OCI-LY1 (cell line): ENCODE results near the gene LTA4H.

ENCODE experiments used
- H2AFZ ChIP-seq: fragments of 200-600 bp; sonication (generic), shearing (Covaris generic); 2 replicates; pipeline ENCODE4 v1.6.0; 2014; ENCODE audit warnings: antibody characterized with exemption, mild to moderate bottlenecking, low read length
- H3F3A ChIP-seq: fragments of 200-600 bp; sonication (generic), shearing (Covaris generic); 2 replicates; pipeline ENCODE4 v1.6.0; 2014; ENCODE audit warnings: mild to moderate bottlenecking, antibody characterized with exemption, low read length, moderate library complexity; ENCODE audit not compliant: insufficient read depth
- H3K27ac ChIP-seq: fragments of 200-600 bp; sonication (generic); 2 replicates; pipeline ENCODE4 v1.5.1; 2014; ENCODE audit warnings: low read length, mixed run types, mild to moderate bottlenecking, low read depth; ENCODE audit not compliant: poor library complexity, severe bottlenecking
- H3K27me3 ChIP-seq: fragments of 200-600 bp; sonication (generic); 2 replicates; pipeline ENCODE4 v1.6.0; 2014; ENCODE audit warnings: antibody characterized with exemption, mild to moderate bottlenecking, low read length, moderate library complexity; ENCODE audit not compliant: insufficient read depth
- H3K36me3 ChIP-seq: fragments of 200-600 bp; sonication (generic); 2 replicates; pipeline ENCODE4 v1.6.1; 2014; ENCODE audit warnings: mild to moderate bottlenecking, antibody characterized with exemption, low read length, moderate library complexity, mixed read lengths; ENCODE audit not compliant: insufficient read depth
- H3K4me1 ChIP-seq: fragments of 200-600 bp; sonication (generic); 2 replicates; pipeline ENCODE4 v1.5.1; 2014; ENCODE audit warnings: mild to moderate bottlenecking, low read length, moderate library complexity; ENCODE audit not compliant: insufficient read depth, severe bottlenecking
- H3K4me2 ChIP-seq: fragments of 200-600 bp; sonication (generic), shearing (Covaris generic); 2 replicates; pipeline ENCODE4 v1.6.1; 2014; ENCODE audit warnings: low read length
- H3K4me3 ChIP-seq: fragments of 200-600 bp; sonication (generic); 2 replicates; pipeline ENCODE4 v1.5.1; 2014; ENCODE audit warnings: low read length, low read depth, mild to moderate bottlenecking, mixed read lengths; ENCODE audit not compliant: poor library complexity, severe bottlenecking
- H3K79me2 ChIP-seq: fragments of 200-600 bp; shearing (Covaris generic); 2 replicates; pipeline ENCODE4 v1.6.1; 2016; ENCODE audit warnings: mixed run types, low read length, mixed read lengths; ENCODE audit not compliant: insufficient read depth
- H3K9ac ChIP-seq: fragments of 200-600 bp; sonication (generic), shearing (Covaris generic); 2 replicates; pipeline ENCODE4 v1.6.1; 2014; ENCODE audit warnings: mild to moderate bottlenecking, low read length, mixed read lengths
- H3K9me2 ChIP-seq: fragments of 200-600 bp; sonication (generic), shearing (Covaris generic); 2 replicates; pipeline ENCODE4 v1.6.1; 2014; ENCODE audit warnings: low read depth, mild to moderate bottlenecking, low read length, mixed read lengths
- H3K9me3 ChIP-seq: fragments of 200-600 bp; shearing (Covaris generic); 2 replicates; pipeline ENCODE4 v1.6.1; 2014; ENCODE audit warnings: low read length, mixed read lengths
- H4K20me1 ChIP-seq: fragments of 200-600 bp; sonication (generic), shearing (Covaris generic); 2 replicates; pipeline ENCODE4 v1.6.0; 2016; ENCODE audit warnings: mild to moderate bottlenecking, low read length; ENCODE audit not compliant: insufficient read depth
- EZH2 ChIP-seq: fragments of 200-600 bp; sonication (generic), shearing (Covaris generic); IDR thresholded peaks from 2 replicates; pipeline ENCODE4 v1.8.0; 2017; ENCODE audit warnings: borderline replicate concordance, mixed run types, mild to moderate bottlenecking, antibody characterized with exemption, low read length, moderate library complexity, mixed read lengths
- TF ChIP-seq, protein P1 (sequence below): fragments of 200-600 bp; sonication (generic), shearing (Covaris generic); IDR thresholded peaks from 2 replicates; pipeline ENCODE4 v1.5.1; 2017; ENCODE audit warnings: mild to moderate bottlenecking, antibody characterized with exemption, low read length, moderate library complexity, mixed read lengths

Gene LTA4H

DNA sequence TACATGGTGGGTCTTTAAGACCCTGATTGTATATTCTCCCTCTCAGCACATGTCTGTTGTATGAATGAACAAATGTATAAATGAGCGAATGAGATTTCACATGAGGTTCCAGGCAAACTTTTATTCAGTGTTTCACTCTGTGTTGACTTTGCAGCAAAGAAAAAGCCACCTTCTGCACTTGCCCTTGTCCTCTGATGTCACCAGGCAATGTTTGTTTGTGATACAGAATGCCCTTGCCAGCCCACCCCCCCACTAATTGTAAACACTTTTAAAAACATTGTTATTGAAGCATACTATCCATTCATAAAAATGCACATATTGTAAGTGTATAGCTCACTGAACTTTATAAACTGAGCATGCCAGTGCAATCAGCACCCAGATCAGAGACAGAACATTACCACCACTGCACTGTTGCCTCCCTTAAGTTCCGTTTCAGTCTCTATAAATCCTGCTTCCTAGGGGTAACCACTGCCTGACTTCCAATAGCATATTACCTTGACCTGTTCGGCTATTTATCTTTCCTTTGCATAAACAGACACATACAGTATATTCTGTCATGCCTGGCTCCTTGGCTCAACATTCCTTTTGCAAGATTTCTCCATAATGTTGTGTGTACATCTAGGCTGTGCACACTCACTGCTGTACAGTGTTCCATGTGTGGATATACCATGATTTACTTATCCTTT is 11.3 kb upstream of the LTA4H start:
- Histone ChIP-seq H4K20me1 (no peaks in the 10 kb centered on the region), H3K36me3 (no peaks in the 10 kb centered on the region), H3K9me3 (no peaks in the 10 kb centered on the region), H3K4me1 (peaks cover 51% of the 10 kb centered on the region), H3K9me2 (no peaks in the 10 kb centered on the region), H3K9ac (peak overlapping the region; percentile 61), H3K79me2 (no peaks in the 10 kb centered on the region), H3F3A (no peaks in the 10 kb centered on the region), H3K27ac (peak overlapping the region; percentile 96), H3K4me3 (peak overlapping the region; percentile 44), H3K4me2 (peak overlapping the region; percentile 74), H2AFZ (peak overlapping the region; percentile 83), H3K27me3 (no peaks in the 10 kb centered on the region)
- TF ChIP-seq EZH2 = no peak
- TF ChIP-seq, protein P1, sequence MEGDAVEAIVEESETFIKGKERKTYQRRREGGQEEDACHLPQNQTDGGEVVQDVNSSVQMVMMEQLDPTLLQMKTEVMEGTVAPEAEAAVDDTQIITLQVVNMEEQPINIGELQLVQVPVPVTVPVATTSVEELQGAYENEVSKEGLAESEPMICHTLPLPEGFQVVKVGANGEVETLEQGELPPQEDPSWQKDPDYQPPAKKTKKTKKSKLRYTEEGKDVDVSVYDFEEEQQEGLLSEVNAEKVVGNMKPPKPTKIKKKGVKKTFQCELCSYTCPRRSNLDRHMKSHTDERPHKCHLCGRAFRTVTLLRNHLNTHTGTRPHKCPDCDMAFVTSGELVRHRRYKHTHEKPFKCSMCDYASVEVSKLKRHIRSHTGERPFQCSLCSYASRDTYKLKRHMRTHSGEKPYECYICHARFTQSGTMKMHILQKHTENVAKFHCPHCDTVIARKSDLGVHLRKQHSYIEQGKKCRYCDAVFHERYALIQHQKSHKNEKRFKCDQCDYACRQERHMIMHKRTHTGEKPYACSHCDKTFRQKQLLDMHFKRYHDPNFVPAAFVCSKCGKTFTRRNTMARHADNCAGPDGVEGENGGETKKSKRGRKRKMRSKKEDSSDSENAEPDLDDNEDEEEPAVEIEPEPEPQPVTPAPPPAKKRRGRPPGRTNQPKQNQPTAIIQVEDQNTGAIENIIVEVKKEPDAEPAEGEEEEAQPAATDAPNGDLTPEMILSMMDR = no peak

DNA sequence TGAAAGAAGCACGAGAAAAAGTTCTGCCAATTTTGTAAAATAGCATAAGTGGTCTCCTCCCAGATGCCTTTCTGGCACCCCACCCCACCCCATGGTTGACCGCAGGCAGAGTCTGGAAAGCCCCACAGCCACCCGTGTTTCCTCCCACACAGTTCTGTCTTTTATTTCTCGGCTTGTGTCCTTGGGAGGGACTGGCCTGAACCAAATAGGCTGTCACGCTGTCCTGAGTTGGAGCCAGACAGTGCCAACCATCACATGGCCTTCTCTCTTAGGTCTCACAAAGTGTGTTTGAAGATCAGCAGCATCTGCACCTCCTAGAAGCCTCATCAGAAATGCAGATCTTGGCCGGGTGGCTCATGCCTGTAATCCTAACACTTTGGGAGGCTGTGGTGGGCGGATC is 10.2 kb upstream of the LTA4H start:
- H3K4me2 ChIP-seq = no peak overlapping the region; the same call in 1 of the 2 replicates
- no peak for TF ChIP-seq EZH2
- TF ChIP-seq, protein P1 = no peak
- no peaks in the 10 kb centered on the region for H3K9me2 ChIP-seq
- H3F3A ChIP-seq = no peaks in the 10 kb centered on the region
- H3K27ac ChIP-seq = peak overlapping the region; percentile 96
- no peaks in the 10 kb centered on the region for H4K20me1 ChIP-seq
- no peak overlapping the region for H3K4me3 ChIP-seq
- no peaks in the 10 kb centered on the region for H3K36me3 ChIP-seq
- H3K9ac ChIP-seq = no peak overlapping the region
- no peak overlapping the region for H2AFZ ChIP-seq
- no peaks in the 10 kb centered on the region for H3K79me2 ChIP-seq
- H3K4me1 ChIP-seq = peaks cover 51% of the 10 kb centered on the region
- H3K27me3 ChIP-seq = no peaks in the 10 kb centered on the region
- H3K9me3 ChIP-seq = no peaks in the 10 kb centered on the region

DNA sequence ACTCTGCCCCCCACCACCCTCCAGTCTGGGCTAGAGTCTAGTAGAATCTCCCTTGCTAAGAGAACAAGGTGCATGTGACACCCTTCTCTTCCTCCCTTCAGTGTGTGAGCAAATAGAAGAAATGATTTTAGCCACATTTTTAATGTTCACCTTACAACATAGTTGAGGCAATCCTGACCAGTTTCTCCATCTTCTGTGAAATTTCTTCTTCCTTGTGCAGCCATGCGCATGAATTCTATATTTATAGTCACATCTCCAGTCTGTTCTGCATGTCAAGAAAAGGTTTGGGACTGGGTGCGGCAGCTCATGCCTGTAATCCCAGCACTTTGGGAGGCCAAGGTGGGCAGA is 9.5 kb upstream of the LTA4H start:
- H3K79me2 ChIP-seq = no peaks in the 10 kb centered on the region
- H4K20me1 ChIP-seq = no peaks in the 10 kb centered on the region
- H3K4me2 ChIP-seq = 0 out of 2 replicates have a peak overlapping the region, but pooled peaks have one; percentile 20
- no peaks in the 10 kb centered on the region for H3K9me2 ChIP-seq
- peak overlapping the region; percentile 96 for H3K27ac ChIP-seq
- H3F3A ChIP-seq = no peaks in the 10 kb centered on the region
- no peaks in the 10 kb centered on the region for H3K27me3 ChIP-seq
- no peak overlapping the region for H3K4me3 ChIP-seq
- H3K4me1 ChIP-seq = peaks cover 51% of the 10 kb centered on the region
- no peaks in the 10 kb centered on the region for H3K9me3 ChIP-seq
- TF ChIP-seq EZH2 = no peak
- TF ChIP-seq, protein P1 = no peak
- no peaks in the 10 kb centered on the region for H3K36me3 ChIP-seq
- no peak overlapping the region for H2AFZ ChIP-seq
- H3K9ac ChIP-seq = no peak overlapping the region; the same call in 1 of the 2 replicates
